Mesothelial cell of epicardium (in vitro differentiated cells): Measurements from ENCODE around the gene ENPP3. TPM values are rescaled to one million over a fixed set of nuclear protein-coding genes. Genes with fewer than 3 reads are reported as not detected.

Experiments used
- DNase-seq, 2 experiments: peaks; one replicate each; pipeline ENCODE4 v3.0.0; 2021; ENCODE audit warnings: low spot score in 2 of 2; ENCODE audit not compliant: unreplicated experiment in 2 of 2
- H3K27ac Mint-ChIP-seq: 2 replicates; pipeline ENCODE4 v1.8.0; 2021; ENCODE audit warnings: mixed read lengths
- H3K27me3 Mint-ChIP-seq: 2 replicates; pipeline ENCODE4 v1.8.0; 2021; ENCODE audit warnings: low read depth, mixed read lengths
- H3K36me3 Mint-ChIP-seq: 2 replicates; pipeline ENCODE4 v1.8.0; 2021; ENCODE audit warnings: mixed read lengths
- H3K4me1 Mint-ChIP-seq: 2 replicates; pipeline ENCODE4 v1.8.0; 2021; ENCODE audit warnings: mixed read lengths
- H3K4me3 Mint-ChIP-seq: 2 replicates; pipeline ENCODE4 v1.8.0; 2021; ENCODE audit warnings: mild to moderate bottlenecking, moderate library complexity, mixed read lengths
- H3K9me3 Mint-ChIP-seq: 2 replicates; pipeline ENCODE4 v1.8.0; 2021; ENCODE audit warnings: mixed read lengths
- total RNA-seq: library from RNA; stranded (reverse); gene quantifications from 3 replicates; pipeline ENCODE4 v1.2.1, GENCODE V29; 2021
- TF ChIP-seq, protein P1 (sequence below): fragments of 200-600 bp; sonication (generic); IDR thresholded peaks from one replicate; pipeline ENCODE4 v1.5.0; 2021; ENCODE audit warnings: antibody characterized with exemption; ENCODE audit not compliant: unreplicated experiment

ENPP3 gene
- total RNA-seq, 1 donor from 2014 or later: 0.89 TPM

DNA sequence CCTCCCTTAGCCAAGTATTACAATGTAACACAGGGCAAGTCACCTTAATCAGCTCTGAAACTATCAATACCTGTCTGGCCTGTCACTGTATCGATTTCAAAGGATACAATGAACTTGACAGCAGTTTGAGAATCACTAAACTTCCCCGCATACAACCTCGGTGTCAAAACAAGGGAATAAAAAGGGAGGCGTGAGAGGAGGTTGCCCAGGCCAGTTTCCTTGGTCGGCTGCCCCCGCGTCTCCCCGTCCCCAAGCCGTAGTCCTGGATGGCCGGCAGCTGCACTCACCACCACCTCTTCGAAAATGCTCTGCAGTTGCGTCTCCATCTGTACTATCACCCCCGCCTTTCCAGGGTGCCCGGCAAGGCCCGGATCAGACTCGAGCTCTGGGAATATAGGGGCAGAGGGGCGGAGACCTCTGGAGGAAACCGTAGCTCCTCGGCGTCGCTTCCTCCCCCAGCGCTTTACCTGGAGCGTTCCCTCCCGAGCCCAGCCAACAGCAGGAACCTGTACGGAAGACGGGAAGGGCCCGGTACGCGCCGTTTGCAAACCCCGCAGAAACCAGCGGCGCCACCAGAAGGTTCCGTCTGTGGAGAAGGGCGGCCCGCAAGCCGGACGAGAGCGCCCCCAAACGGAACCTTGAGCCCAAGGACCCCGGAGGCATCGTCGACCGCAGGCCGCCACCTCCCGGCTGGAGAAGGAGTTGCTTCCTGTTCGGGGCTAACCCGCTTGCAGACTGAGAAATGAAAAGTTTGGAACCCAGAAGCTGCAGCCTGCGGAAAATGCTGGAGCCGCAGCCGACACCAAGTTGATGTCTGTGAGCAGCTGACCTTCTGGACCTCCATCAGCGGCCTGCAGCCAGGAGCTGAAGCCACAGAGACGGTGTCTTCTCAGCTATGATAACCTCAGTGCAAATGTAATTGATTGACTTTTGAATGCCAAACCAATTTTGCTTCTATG is 9.1 kb upstream of the ENPP3 start, which contains the start of gene MED23:
Gene MED23, minus strand, starts transcription at position 519 of the 959 bp plus-strand sequence. Its CDS starts 193 bp downstream, at position 326.
- H3K4me3 Mint-ChIP-seq: peak within 1 kb of the TSS; percentile 99
- H3K36me3 Mint-ChIP-seq: peaks cover 6% of the 10 kb centered on the region
- H3K9me3 Mint-ChIP-seq: no peaks in the 10 kb centered on the region
- DNase-seq: peak; percentile 90 to 98
- TF ChIP-seq, protein P1, sequence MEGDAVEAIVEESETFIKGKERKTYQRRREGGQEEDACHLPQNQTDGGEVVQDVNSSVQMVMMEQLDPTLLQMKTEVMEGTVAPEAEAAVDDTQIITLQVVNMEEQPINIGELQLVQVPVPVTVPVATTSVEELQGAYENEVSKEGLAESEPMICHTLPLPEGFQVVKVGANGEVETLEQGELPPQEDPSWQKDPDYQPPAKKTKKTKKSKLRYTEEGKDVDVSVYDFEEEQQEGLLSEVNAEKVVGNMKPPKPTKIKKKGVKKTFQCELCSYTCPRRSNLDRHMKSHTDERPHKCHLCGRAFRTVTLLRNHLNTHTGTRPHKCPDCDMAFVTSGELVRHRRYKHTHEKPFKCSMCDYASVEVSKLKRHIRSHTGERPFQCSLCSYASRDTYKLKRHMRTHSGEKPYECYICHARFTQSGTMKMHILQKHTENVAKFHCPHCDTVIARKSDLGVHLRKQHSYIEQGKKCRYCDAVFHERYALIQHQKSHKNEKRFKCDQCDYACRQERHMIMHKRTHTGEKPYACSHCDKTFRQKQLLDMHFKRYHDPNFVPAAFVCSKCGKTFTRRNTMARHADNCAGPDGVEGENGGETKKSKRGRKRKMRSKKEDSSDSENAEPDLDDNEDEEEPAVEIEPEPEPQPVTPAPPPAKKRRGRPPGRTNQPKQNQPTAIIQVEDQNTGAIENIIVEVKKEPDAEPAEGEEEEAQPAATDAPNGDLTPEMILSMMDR: peak; percentile 85
- H3K4me1 Mint-ChIP-seq: peaks cover 17% of the 10 kb centered on the region
- peak within 1 kb of the TSS; percentile 99 for H3K27ac Mint-ChIP-seq
- H3K27me3 Mint-ChIP-seq: peaks cover 6% of the 10 kb centered on the region

DNA sequence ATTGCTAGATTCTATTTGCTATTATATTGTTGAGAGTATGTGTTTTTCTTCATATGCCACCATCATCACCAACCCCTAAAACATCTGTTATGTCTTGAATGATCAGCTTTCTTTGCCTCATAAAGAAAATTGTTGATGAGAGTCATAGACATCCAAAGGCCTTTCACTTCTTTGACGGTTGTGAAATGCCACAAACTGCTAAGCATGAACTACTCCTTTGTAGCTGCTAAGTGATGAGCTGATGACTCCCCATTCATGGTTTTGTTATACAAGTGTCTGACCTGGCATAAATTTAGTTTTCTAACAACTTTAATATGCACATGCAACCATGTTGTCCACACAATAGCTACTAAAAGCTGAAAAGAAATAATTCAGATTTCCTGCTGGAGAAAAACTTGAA is 8.4 kb upstream of the ENPP3 start:
- Mint-ChIP-seq H3K27me3 (peaks cover 6% of the 10 kb centered on the region), H3K36me3 (peaks cover 1% of the 10 kb centered on the region), H3K4me3 (peak overlapping the region; percentile 99), H3K9me3 (no peaks in the 10 kb centered on the region), H3K4me1 (peaks cover 17% of the 10 kb centered on the region), H3K27ac (no peak overlapping the region)
- TF ChIP-seq, protein P1: no peak
- no peak for DNase-seq

DNA sequence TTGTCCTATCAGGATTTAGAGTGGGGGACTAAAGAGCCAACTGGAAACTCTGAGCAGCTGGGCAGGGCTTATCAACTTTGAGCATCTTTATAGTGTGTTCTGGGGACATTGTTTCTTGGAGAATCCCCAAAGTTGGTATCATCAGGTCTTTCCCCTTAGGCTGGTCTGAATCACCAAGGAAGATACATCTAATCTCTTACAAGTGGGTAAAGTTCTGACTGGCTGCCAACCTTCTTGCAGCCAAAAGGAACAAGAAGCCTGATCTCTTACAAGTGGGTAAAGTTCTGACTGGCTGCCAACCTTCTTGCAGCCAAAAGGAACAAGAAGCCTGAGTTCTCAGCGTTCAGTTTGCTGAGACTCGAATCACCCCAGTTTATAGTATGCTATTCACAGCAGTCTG is 7.5 kb upstream of the ENPP3 start:
- Mint-ChIP-seq H3K27ac (no peak overlapping the region), H3K4me3 (no peak overlapping the region), H3K4me1 (peaks cover 17% of the 10 kb centered on the region), H3K36me3 (peaks cover under 1% of the 10 kb centered on the region), H3K27me3 (peaks cover 6% of the 10 kb centered on the region), H3K9me3 (no peaks in the 10 kb centered on the region)
- TF ChIP-seq, protein P1: no peak
- no peak for DNase-seq

DNA sequence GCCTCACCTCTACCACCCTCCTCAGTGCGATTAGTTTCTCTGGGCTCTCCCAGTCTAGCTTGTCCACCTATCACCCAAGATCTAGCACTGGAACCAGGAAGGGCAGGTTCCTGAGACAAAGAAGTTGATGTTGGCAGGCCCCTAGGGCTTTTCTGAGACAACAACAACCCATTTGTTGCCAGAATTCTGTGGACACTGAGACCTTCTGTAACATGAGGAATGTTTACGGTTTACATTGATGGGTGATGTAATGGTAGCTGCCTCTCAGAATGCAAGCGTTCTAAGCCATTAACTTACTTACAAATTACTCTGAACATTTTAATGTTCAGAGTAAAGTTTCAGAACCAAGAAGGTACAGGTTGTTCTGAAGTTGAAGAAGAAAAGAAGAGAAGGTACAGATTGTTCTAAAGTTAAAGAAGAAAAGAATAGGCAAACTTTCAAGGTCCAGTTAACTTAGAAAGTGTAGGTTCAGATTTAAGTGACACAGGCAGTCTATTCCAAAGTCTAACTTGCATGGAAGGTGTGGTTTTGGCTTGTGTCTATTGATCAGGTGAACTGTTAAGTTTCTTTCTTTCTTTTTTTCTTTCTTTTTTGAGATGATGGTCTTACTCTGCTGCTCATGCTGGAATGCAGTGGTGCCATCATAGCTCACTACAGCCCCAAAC is 5.3 kb upstream of the ENPP3 start:
- H3K27me3 Mint-ChIP-seq: peaks cover 6% of the 10 kb centered on the region
- no peak overlapping the region for H3K27ac Mint-ChIP-seq
- no peak for DNase-seq
- TF ChIP-seq, protein P1: no peak
- H3K4me1 Mint-ChIP-seq: peaks cover 15% of the 10 kb centered on the region
- no peak overlapping the region for H3K4me3 Mint-ChIP-seq
- no peaks in the 10 kb centered on the region for H3K9me3 Mint-ChIP-seq
- no peaks in the 10 kb centered on the region for H3K36me3 Mint-ChIP-seq

DNA sequence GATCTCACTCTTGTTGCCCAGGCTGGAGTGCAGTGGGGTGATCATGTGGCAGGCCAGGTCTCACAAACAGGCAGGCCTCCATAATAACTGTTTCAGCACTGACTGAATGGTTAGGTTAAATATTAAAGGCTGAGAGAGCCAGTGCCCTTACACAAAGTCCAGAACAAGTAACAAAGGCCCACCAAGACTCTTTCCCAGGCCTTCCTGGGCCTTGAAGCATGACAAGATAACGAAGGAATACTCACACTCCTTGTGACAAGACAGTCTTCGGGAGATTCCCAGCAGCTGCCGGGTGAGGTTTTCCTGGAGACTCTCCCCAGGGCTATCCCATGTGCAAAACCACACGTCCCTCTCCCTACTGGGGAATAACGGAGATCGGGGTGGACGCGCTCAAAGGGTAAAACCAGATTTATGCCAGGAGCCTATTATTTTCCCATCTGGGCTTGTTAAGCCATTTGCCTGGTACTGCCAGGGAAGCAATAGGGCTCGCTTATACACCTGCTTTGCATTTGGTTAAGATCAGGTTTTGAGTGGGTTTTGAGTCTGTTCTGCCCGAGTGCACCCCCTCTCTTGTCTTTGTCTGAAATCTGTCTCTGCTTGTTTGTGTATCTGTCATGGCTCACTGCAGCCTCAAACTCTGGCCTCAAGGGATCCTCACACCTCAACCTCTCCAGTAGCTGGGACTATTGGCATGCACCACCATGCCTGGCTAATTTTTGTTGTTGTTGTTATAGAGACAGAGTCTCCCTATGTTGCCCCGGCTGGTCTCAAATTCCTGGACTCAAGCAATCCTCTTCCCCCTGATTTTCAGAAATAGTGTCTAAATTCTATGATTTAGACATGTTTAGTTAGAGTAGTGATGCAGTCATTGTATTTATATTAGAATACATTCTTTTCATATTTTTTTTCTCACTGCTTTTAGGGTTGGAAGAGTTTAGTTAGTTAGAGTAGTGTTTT is 1.4 kb upstream of the ENPP3 start:
- DNase-seq: no peak
- TF ChIP-seq, protein P1: no peak
- peaks cover 4% of the 10 kb centered on the region for H3K4me1 Mint-ChIP-seq
- H3K9me3 Mint-ChIP-seq: no peaks in the 10 kb centered on the region
- H3K36me3 Mint-ChIP-seq: no peaks in the 10 kb centered on the region
- no peak overlapping the region for H3K27ac Mint-ChIP-seq
- H3K27me3 Mint-ChIP-seq: peaks cover 6% of the 10 kb centered on the region
- H3K4me3 Mint-ChIP-seq: no peak overlapping the region
